ENCODE data around the gene OR56A1.
"Not testable (repeated sequence)": the region's sequence is repeated elsewhere in the genome, so short reads cannot be mapped to it uniquely, and the experiment has no call there.

Gene OR56A1, protein sequence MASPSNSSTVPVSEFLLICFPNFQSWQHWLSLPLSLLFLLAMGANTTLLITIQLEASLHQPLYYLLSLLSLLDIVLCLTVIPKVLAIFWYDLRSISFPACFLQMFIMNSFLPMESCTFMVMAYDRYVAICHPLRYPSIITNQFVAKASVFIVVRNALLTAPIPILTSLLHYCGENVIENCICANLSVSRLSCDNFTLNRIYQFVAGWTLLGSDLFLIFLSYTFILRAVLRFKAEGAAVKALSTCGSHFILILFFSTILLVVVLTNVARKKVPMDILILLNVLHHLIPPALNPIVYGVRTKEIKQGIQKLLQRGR
- 0 reads per million in 2 experiments for total RNA-seq

- DNase-seq (ENCODE audit: low read depth), result no peak
Observed at GRCh38 chr11:6030708-6031405, at the start of gene OR56A1. Gene OR56A1 (minus strand): TSS chr11:6030758. CDS start chr11:6027692, 3,066 bp downstream.

GRCh38 chr11:6079463-6079862 lies 48.9 kb upstream of the OR56A1 start:
- no peak for DNase-seq (ENCODE audit: low read depth)

DNA sequence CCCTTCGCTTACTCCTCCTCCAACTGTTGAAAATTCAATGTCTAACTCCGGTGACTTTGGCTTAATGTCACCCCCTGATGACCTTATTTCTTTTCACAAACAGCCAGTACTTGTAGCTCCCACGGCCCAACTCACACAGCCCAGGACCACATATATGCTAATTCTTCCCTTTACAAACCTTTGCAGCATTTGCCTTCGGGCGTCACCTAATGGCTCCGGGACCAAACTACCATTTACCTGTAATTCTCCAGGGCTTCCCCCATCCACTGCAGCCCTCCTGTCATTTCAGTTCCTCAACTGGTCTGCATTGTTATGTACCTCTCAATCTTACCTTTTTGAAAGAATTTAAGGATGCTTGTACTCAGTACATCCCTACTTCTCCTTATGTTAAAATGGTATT lies 47.2 kb upstream of the OR56A1 start:
- no peak for DNase-seq (ENCODE audit: low read depth)

- DNase-seq (ENCODE audit: low read depth), result not testable (repeated sequence)
Observed at GRCh38 chr11:6076443-6076842, 45.9 kb upstream of the OR56A1 start.

- DNase-seq (ENCODE audit: low read depth), result no peak
Observed at GRCh38 chr11:6067502-6067901, 36.9 kb upstream of the OR56A1 start.

- no peak for DNase-seq (ENCODE audit: low read depth)
Observed at GRCh38 chr11:6062691-6063358, 32.3 kb upstream of the OR56A1 start.

GRCh38 chr11:6061475-6061874 lies 30.9 kb upstream of the OR56A1 start:
- no peak for DNase-seq (ENCODE audit: low read depth)

DNA sequence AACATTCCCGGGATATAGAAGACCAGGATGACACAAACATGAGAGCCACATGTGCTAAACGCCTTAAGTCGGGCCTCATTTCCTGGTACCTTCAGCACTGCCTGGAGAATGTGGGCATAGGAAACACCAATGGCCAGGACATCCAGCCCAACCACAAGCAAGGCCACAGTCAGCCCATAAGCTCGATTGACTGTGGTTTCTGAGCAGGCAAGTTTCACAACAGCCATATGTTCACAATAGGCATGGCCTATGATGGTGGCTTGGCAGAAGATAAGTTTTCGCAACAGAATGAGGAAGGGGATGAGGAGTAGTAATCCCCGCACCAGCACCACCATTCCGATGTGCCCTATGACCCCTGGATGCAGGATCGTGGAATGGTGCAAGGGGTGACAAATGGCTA lies 26.9 kb upstream of the OR56A1 start:
- no peak for DNase-seq (ENCODE audit: low read depth)

DNA sequence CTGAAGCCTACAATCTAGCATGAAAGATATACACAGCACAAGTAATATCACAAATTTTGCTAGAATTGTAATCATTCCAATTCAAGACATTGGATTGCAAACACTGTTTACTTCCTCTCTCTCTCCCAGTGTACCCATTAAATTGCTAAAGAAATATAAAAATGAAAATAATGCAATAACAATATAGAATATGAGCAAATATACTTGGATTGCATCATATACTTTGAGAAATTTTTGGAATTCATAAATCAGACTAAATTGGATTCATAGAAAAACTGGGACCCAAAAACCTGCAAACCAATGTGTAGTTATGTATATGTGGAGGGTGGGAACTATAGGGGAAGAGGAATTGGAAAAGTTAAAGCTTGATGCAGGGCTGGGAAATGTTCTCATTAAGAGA lies 25.0 kb upstream of the OR56A1 start:
- DNase-seq (ENCODE audit: low read depth), result no peak

- no peak for DNase-seq (ENCODE audit: low read depth)
Observed at GRCh38 chr11:6052374-6052773, 21.8 kb upstream of the OR56A1 start.

DNA sequence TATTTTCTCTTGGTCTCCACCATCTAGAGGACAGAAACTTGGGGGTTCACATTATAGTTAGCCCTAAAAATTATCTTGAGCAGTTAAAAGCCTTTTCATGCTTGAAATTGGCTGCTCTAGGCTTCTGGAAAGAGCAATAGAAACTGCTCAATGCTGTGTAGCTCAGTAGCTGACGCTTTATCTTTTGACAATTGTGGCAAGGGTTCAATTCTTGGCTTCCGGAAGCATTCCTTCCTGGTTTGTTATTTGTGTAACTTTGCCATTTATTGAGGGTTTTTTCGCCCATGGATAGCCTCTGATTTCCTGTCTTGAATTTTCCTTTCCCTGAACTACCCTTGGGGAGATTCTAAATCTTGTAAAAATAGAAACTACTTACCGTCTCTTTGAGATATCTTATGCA lies 10.3 kb upstream of the OR56A1 start:
- DNase-seq (ENCODE audit: low read depth), result no peak

DNA sequence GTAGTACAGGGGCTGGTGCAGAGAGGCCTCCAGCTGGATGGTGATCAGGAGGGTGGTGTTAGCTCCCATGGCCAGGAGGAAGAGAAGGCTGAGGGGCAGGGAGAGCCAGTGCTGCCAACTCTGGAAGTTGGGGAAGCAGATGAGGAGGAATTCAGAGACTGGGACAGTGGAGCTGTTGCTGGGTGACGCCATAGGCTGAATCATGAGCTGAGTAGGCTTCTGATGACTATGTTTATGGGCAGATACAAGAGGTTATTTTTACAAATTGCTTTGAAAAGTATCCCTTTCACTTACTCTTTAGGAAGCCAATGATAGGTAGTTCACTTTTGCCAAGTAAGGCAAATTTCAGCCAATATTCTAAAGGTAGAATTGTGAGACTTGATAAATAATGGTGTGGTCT lies 3.1 kb downstream of the OR56A1 start:
- DNase-seq (ENCODE audit: low read depth), result no peak

DNA sequence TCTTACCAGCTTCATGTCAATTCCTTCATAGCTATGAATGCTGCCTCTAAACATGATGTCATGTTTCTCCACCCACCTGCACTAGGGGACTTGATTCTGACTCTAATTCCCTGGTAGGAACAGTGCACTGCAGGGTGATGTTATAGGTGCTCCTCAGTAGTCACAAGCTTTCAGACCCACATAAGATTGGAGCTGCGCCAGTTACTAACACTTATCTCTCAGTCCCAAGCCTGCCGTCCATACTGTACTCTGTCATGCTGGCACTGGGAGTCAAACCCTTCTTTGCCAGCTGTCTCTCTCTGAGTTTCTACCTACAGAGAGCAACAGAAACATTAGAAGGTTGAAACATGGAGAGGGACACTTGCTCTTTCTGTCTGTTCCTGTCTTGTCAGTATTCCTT lies 5.5 kb downstream of the OR56A1 start:
- no peak for DNase-seq (ENCODE audit: low read depth)

- DNase-seq (ENCODE audit: low read depth), result no peak
Observed at GRCh38 chr11:6022956-6023355, 7.6 kb downstream of the OR56A1 start.

- no peak for DNase-seq (ENCODE audit: low read depth)
Observed at GRCh38 chr11:6013042-6013441, 17.5 kb downstream of the OR56A1 start.

- DNase-seq (ENCODE audit: low read depth), result no peak
Observed at GRCh38 chr11:6012035-6012668, 18.4 kb downstream of the OR56A1 start.

GRCh38 chr11:6006846-6007245 lies 23.7 kb downstream of the OR56A1 start, which contains the start of gene OR56A4:
Gene OR56A4 (minus strand): TSS chr11:6006946. CDS start chr11:6002992, 3,954 bp downstream.
- DNase-seq (ENCODE audit: low read depth), result no peak

GRCh38 chr11:6006395-6006794 lies 24.2 kb downstream of the OR56A1 start:
- DNase-seq (ENCODE audit: low read depth), result no peak

GRCh38 chr11:6002202-6002699 lies 28.3 kb downstream of the OR56A1 start:
- no peak for DNase-seq (ENCODE audit: low read depth)

GRCh38 chr11:5994791-5995190 lies 35.8 kb downstream of the OR56A1 start:
- DNase-seq (ENCODE audit: low read depth), result no peak

DNA sequence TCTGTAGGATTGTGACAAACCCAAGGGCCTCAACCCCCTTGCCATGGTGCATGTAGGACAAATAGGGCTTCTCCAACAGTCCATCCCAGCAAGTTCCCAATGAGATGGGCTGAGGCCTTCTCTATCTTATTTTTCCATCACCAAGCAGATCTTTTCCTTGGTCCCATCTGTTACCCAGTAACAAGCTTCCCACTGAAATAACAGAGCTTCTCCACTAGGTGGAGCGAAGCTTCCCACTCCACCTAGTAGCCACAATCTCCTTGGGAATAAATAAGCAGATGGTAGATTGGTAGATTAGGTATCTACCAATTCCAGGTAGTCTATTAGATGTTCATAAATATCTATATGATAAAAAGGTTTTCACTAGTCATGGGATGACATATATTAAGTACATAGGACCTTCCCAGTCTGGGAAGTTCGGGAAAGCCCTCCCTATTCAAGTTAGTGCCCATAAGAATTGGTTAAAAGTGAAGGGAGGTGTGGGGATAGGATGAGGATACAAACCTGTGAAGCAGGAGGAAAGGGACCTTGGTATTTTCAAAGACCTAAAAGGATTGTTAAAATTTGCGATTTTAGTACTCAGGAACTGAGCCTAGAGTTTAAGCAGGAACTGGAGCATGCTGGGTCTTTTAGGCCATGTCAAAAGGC lies 37.8 kb downstream of the OR56A1 start:
- DNase-seq (ENCODE audit: low read depth), result no peak

DNA sequence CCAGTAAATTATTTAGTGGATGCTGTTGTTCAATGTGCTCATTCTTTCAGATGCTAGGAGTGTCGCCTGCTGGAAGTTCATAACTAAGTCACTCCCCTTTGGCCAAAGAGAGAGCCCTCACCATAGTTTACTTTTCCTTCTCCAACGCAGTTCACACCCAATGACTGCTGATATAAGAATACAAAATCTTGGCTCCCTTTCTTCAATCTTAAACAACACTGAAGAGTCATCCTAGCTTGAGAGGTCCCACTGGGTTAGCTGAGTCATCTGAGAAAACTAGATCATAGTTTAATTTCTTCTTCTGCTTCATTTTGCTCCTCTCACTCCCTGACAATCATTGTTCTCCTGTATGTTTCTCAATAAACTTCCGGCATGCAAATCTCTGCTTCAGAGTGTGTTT lies 38.4 kb downstream of the OR56A1 start:
- DNase-seq (ENCODE audit: low read depth), result no peak
